DMS153 treated with DMSO at 0.1 percent for 48 hours (cell line): ENCODE results near the gene PBX2.
A peak's percentile ranks its signal among the peaks of the same experiment; 100 is the strongest.
"Not testable (repeated sequence)": the region's sequence is repeated elsewhere in the genome, so short reads cannot be mapped to it uniquely, and the experiment has no call there.

Experiments used
- DNase-seq: peaks from one replicate; lab custom pipeline; 2025; ENCODE audit not compliant: unreplicated experiment; lab: John Stamatoyannopoulos, UW

PBX2 gene

DNA sequence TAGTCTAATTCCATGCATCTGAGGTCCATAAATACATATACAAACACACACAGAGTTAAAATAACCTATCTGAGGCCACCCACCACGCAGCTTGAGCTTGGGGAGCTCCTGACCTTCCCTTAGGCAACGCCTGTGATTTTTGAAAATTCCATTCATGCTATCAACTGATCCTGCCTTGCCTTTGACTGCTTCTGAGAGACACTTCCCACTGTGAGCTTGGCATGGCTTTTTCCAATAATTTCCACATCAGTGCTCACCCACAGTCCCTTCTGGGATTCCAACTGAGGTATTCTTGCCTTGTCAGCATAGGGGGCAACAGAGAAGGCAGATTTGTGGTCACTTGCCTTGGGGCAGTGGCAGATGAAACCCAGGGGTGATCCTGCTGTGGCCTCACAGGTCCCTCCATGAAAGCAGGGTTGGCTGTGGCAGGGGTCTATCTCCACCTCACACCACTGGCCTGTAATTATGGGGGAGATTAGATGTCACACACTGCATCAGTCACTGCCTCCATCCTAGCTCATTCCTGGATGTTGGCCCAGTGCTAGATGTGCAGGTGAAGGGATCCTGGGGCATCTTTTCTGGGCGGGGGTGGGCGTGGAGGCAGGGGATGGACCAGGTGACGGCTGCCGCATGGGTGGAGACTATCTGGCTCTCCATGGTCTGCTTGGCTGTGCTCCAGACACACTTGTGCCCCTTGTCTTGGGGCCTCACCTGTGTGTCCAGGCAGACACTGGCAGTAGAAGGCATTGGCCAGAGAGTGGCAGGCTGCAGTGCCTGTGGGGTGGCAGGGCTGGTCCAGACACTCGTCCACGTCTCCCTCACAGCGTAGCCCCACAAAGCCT is 13.6 kb upstream of the PBX2 start:
- no peak for DNase-seq

DNA sequence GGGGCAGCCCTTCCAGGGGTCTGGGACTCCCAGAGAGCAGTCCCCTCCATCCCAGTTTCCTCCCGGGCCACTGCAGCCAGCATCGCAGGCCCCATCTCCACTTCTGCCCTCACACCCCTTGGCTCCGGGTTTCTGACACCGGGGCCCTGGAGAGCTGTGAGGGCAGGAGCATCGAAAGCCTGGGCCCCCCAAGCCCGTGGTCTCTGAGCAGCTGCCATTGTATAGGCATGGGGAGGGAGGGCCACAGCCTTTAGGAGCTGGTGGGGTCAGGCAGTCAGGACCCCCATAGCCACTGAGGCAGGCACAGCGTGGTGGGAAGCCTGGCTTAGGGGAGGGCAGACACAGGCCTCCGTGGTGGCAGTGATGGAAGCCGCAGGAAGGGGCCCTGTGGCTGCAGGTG is 12.2 kb upstream of the PBX2 start:
- no peak for DNase-seq

DNA sequence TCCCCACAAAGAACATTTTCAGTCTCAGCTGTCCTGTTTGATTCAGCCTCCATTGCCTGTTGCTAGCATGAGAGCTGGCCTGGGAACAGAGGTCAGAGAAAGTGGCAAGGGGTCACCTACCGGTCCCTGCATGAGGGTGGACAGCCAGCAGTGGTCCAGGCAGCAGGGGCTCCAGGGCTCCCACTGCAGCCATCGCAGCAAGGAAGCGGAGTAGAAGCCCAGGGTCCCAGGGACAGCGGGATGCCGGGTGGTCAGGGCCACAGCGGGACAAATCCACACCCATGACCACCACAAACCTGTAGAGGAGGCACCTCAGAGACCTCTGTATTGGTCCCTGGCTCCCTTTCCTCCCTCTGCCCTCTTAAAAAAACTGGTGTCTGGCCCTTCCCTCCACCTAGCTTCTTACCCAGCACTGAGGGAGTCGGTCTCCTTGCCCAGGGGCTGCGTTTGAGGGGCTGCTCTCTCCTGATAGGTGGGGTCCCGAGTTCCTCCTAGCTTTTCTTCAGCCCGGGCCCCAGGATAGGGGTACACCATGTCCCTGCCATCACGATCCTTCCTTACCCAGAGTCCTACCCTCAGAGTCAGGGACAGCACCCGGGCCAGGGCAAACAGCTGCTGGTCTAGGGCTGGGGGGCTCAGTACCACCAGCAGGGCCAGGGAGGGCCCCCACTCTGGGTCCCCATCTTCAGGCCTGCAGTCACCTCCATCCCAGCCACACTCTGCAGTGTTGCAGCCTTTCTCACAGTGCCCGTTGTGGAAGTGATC is 10.9 kb upstream of the PBX2 start:
- no peak for DNase-seq

DNA sequence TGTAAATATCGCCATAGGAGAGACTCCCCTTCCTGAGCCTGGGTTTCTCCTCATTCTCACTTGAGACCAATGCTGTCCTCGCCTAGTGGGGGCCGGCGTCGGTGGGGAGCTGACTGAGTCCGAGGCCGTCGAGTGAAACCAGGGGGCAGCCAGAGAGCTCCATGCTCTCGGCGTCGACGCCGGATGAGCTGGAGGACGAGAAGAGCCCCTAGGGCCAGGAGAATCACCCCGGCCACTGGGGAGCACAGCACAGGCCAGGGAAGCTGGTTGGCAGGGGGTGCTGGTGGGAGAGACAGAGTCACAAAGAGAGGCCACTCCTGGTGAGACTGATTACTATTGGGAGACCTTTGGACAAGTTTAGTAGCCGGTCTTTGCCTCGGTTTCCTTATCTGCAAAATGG is 8.9 kb upstream of the PBX2 start:
- DNase-seq = no peak

DNA sequence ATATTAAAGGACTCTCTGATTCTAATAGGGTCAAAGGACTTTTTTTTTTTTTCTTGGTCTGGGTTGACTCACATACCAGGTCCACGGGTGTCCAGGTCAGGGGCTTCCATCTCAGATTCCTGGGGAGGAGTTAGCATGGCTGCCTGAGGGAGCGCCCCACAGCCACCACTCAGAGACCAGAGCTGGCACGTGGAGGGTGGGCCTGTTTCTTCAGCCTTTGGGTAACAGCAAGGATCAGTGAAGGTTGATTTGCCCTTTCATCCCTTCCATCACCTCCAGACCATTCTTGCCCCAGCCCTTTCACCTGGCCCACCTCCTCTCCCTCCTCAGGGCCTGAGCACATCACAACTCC is 8.3 kb upstream of the PBX2 start:
- no peak for DNase-seq

DNA sequence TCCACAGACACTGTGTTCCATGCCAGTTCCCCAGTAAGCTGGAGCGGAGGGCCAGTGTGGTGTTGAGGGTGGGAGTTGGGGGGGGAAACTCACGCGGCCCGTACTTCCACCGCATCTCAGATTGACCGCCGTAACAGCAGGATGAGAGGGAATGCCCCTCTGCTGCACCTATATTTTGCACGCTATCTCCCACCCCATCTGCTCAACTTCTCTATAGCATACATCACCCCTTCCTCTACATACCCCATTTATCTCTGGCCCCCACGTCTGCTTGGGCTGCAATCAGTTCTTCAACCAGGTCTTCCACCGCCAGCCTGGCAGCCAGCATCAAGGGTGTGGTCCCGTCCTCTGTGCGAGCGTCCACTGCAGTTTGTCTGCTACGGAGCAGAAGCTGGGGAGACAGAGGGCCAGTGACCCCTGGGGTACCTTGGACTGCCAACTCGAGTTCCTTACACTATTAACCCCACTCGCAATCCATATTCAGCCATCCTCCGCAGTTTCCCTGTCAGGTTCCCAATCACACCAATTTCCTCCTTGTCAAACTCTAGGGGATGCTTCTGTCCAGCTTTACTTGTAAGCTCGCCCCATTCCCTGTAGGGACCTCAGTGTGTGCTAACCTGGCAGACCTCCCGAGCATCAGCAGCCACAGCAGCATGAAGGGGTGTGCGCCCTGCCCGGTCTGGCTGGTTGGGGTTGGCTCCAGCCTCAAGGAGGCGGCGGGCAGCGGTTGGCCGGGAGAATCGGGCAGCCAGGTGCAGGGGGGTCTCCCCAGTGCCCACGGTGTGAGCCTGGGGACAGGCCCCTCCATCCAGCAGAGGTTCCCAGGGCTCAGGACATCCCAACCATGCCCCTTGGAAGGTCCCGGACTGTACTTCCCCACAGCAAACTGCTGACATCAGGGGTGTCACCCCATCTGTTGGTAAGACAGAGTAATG is 6.9 kb upstream of the PBX2 start:
- DNase-seq = no peak

DNA sequence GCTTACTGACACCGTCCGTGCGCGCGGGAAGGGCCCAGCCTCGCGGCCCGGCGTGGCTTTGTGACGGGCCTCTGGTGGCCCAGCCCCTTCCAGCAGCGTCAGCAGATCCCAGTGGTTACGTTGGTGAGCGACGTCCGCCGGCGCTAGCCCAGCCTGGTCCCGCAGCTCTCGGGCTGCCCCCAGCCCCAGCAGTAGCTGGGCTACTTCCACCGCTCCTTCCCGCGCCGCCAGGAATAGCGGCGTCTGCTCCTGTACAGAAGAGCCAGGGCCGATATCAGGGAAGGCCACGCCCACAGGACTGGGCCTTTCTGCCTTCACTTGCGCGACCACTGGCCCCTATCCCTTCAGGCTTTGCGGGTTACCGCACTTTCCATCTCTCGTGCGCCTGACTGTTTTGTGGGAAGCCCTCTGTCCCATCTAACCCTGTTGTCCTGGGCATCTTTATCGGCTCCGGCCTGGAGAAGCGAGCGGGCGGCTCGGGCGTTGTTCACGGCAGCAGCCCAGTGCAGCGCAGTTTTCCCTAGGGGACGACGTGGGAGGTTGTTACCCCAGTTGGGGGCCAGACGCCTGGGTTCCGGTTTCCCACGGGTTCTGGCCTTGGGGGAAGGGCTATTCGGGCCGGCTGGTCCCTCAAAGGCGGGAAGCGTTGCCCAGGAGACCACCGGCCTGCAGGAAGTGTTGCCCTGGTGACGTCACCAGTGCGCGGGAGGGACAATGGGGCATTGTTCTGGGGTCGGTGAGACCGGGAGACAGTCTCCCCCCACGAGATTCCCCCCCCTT is 6.1 kb upstream of the PBX2 start:
- peak; percentile 63 for DNase-seq

DNA sequence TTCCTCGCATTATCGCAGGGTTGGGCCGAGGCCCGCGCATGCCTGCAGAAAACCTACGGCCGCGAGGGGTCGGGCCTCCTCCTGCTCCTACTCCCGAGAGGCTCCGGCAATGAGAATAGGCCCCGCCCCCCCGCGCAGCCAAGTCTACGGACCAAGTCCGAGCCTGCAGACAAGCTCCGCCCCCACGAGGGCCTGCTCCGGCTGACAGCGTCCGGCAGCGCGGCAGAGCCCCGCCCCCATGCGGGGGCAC is 5.6 kb upstream of the PBX2 start:
- peak; percentile 98 for DNase-seq

DNA sequence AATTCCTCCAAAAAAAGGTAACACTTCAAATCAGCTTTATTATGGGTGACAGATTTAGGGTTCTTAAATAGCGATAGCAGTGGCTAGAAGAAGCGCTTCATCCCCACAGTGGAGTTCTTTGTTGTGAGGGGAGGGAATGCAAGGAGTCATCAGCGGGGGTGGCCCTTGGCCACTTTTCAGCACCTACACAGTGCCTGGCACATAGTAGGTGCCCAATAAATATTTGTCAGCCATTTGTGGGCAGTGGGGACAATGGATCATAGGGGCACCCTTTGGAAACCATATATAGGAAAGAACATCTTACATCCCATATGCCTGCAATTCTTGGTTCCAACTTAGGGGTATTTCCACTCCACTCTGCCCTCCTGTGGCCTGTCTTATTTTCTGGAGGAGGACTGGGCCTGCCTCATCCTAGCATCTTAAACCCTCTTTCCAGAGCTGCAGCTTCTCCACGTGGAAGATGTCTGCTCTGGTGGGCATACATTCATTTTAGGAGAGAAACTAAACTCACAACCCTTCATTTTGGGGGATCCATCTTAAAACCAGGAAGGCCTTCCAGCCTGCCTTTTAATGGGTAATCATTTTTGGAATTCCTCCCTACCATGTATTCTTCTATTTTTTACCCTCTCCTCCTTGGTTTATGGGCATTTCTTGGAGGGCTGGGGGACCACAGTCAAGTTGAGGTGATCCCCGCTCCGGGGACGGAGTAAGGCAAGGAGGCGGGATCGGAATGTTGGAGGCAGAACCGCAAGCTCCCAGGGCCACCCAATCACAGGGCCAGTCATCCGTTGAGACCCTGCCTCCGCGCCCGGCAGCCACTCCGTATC is 5.0 kb upstream of the PBX2 start:
- peak; percentile 22 for DNase-seq

DNA sequence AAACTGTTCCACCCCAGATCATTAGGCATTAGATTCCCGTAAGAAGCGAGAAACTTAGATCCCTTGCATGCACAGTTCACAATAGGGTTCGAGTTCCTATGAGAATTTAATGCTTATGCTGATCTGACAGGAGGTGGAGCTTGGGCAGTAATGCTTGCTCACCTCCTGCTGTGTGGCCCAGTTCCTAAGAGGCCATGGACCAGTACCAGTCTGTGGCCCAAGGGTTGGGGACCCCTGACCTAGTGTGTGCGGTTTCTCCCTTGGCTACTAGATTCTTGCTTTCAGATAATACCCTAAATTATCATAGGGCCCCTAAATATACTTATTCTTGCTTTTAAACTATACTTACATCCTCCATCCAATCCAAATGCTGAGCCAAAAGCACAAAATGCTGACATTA is 4.4 kb upstream of the PBX2 start:
- DNase-seq = no peak

DNA sequence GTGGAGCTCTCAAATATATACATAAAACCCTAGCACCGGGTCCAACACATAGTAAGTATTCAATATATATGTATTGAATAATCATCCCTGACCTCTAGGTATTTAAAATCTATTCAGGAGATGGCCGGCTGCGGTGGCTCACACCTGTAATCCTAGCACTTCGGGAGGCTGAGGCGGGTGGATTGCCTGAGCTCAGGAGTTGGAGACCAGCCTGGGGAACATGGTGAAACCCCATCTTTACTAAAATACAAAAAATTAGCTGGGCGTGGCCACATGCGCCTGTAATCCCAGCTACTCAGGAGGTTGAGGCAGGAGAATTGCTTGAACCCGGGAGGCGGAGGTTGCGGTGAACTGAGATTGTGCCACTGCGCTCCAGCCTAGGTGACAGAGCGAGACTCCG is 3.1 kb upstream of the PBX2 start:
- not testable (repeated sequence) for DNase-seq

DNA sequence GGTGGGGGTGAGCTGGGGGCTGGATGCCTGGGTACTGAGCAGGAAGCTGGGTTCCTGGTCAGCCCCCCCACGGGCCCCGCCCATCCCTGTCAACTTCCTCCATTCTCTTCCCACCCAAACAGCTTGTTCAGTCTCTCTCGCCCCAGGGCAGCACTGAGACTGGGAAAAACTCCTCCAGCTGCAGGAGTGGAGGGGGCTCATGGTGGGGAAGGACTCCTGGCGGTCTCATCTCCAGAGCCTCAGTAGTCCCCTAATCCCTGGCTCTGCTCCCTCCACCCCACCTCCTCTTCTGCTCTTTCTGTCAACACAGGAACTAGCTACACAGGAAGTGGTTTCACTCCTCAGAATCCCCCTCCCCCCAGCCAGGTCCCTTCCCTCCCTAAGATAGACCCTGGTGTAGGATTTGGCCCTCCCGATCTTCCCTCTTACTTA is 2.6 kb upstream of the PBX2 start, which contains the start of gene GPSM3:
Gene GPSM3 (minus strand): TSS at position 36 of the 432 bp plus-strand sequence. CDS start 130 bp downstream, outside the sequence.
- DNase-seq = peak; percentile 27

DNA sequence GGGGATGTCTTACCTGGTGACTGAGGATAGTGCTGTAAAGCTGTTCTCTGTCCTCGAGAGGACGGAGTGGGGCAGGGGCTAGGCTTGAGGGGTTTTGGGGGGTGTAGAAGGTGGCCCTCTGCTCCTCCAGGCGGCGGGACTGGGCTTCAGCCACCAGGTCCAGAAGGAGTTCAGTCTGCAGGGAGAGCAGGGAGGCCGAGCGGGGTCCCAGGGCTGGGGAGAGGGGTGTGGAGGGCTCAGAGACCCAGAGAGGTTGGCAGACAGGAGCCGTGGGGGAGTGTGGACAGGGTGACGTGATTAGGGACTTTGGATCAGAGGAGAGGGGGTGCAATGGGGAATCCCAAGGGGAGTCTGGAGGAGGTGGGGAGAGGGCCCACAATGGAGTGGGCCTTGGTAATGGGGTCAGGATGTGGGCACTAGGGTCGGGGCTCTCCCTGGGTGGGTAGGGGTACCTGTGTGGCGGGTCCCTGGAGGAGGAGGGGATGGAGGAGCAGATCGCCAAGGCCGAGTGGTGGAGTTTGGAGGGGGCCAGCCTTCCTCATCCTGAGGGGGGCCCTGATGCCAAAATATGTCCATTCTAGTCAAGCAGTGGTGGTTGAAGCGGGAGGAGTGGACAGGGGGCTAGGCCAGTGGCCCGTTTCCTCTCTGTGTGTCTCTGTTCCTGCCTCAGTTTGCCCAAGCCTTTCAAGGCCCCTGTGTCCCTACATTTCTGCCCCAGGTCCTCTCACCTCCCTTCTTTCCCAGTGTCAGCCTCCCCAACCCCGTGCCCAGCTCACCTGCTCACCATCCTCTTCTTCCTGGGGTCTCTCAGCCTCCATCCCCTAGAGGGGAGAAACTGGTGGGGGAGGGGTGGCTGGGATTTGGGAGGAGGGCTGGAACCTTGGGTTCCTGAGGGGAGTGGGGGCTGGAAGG is 1.9 kb upstream of the PBX2 start:
- DNase-seq = no peak

DNA sequence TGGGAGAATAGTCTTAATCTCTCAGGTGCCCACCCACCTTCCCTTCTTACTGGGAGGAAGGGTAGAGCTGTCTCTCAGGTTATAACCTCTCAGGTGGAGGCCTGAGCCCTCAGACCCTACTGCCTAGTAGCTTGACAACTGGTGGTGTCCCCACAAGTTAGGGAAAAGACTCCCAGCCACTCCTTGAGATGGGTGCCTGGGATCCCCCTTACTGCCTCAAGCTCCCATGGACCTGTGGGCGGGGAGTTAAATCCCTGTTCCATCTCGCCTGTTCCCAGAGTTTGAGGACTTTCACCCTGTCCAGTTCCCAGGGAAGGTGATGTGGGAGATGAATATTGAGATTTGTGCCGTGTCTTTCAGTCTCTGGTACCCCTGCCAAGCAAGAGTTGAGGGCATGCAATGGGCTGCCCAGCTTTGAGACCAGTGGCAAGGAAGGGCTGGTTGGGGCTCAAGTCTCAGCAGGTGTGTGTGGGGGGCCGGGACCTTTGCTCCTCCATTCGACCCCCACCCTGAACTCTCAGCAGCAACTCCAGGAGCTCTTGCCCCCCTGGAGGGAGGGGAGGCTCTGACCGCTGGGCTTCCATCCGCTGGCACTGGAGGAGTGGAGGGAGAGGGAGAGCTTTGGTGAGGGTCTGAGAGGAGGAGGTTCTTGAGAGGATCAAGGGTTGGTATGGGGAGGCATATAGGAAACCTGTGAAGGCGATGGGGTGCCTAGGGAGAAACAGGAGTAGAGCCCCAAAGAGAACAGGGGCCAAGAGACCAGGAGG is 1.1 kb upstream of the PBX2 start:
- DNase-seq = no peak

DNA sequence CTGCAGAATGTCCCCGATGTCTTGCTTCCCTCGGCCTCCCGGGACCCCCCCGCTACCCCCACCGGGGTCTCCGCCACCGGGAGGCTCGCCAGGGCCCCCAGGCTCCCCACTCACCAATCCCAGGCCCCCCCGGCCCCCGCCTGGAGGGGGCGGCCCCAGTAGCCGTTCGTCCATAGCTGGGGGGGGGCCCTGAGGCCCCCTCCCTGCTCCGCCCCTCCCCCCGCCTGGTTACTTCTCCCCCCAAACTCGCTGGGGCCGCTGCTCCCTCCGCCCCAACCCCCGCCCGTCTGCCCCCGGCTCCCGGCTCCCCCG is 304 bp downstream of the PBX2 start:
- no peak for DNase-seq

DNA sequence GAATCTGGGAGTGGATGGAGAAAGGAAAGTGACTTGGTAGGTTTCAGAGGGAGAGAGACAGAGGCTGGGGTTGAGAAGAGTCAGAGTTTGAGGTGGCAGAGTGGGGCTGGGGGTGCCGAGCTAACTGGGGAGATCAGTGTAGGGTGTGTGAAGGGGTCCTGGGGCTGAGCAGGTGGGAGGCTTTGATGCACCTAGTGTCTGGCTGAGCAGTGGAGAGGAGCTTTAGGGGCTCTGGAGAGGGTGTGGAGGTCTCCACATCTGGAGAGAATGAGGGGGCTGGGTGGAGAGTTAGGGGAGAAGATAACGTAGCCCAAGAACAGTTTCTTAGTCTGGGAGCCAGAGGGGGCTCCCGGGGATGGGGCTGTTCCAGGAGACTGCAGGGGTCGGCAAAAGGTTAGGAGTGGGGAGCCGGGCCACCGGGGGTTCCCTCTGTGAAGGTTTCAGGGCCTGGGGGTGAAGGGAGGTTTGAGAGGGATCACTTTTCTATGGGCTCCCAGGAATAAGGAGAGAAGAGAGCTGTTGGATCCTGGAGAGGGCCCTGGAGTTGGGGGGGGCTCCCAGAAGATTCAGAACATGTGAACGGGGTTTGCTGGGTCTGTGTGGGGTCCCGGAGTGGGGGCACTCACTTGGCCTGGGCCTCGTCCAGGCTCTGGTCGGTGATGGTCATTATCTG is 797 bp downstream of the PBX2 start:
- DNase-seq = no peak

DNA sequence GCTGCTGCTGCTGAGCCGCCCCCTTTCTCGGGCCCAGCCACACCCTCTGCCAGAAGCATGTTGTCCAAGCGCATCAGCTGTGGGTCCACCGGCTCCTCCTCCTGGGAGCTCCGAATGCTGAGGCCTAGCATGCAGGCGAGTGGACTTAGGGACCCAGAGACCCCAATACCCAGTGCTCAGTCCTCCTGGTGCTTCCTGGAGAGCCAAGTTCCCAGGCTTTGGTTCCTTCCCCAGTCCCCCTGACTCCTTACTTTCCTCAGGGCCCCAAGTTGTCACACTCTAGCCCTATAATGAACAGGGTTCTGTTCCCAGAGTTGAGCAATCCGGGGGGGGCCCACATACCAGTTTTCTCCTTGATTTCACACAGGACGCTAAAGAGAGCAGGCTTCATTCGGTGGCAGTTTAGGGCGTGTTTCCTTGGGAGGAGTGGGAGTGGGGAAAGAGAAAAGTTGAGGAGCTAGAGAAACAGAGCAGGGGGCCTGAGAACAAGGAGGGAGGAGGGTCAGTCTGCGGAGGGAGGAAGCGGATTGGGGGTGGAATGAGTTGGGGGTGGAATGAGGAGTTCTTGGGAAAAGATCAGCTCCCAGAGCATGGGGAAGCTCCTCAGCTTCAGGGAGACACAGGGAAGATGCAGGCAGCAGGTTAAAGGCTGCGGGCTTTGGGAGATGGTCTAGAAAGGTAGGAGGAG is 1.5 kb downstream of the PBX2 start:
- no peak for DNase-seq
